ENCODE results near the gene CSNK2A2. TPM values are rescaled to one million over a fixed set of nuclear protein-coding genes. Genes with fewer than 3 reads are reported as not detected.

CSNK2A2 gene
- total and polyA plus RNA-seq, 9 of the 15 experiments (the other 6 are each of a cell fraction or from before 2014, with no cell fraction given), result 20.8 to 109 (median 44.7) TPM

GRCh38 chr16:58198803-58199411, 1.0 kb upstream of the CSNK2A2 start (continued):
- TF ChIP-seq CEBPZ (IDR thresholded peaks at IDR 0.05; ENCODE audit: borderline replicate concordance, low read depth, low read length) (no peak), EP400 (IDR thresholded peaks at IDR 0.05) (no peak), KLF16 (IDR thresholded peaks at IDR 0.05) (no peak), TARDBP (IDR thresholded peaks at IDR 0.05) (no peak), MIER1 (IDR thresholded peaks at IDR 0.05; ENCODE audit: low read depth) (no peak), BCOR (IDR thresholded peaks at IDR 0.05) (peak; percentile 95), ZNF695 (CRISPR knock-in tag; IDR thresholded peaks at IDR 0.05) (no peak), BCL6 (CRISPR knock-in tag; IDR thresholded peaks at IDR 0.05) (no peak), SMAD4 (CRISPR knock-in tag; conservative IDR thresholded peaks at IDR 0.05) (no peak), POLR2AphosphoS2 (IDR thresholded peaks at IDR 0.05; ENCODE audit: low read length) (no peak)
- TF ChIP-seq, protein P1, sequence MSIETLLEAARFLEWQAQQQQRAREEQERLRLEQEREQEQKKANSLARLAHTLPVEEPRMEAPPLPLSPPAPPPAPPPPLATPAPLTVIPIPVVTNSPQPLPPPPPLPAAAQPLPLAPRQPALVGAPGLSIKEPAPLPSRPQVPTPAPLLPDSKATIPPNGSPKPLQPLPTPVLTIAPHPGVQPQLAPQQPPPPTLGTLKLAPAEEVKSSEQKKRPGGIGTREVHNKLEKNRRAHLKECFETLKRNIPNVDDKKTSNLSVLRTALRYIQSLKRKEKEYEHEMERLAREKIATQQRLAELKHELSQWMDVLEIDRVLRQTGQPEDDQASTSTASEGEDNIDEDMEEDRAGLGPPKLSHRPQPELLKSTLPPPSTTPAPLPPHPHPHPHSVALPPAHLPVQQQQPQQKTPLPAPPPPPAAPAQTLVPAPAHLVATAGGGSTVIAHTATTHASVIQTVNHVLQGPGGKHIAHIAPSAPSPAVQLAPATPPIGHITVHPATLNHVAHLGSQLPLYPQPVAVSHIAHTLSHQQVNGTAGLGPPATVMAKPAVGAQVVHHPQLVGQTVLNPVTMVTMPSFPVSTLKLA (conservative IDR thresholded peaks at IDR 0.05), result no peak
- TF ChIP-seq, protein P2, sequence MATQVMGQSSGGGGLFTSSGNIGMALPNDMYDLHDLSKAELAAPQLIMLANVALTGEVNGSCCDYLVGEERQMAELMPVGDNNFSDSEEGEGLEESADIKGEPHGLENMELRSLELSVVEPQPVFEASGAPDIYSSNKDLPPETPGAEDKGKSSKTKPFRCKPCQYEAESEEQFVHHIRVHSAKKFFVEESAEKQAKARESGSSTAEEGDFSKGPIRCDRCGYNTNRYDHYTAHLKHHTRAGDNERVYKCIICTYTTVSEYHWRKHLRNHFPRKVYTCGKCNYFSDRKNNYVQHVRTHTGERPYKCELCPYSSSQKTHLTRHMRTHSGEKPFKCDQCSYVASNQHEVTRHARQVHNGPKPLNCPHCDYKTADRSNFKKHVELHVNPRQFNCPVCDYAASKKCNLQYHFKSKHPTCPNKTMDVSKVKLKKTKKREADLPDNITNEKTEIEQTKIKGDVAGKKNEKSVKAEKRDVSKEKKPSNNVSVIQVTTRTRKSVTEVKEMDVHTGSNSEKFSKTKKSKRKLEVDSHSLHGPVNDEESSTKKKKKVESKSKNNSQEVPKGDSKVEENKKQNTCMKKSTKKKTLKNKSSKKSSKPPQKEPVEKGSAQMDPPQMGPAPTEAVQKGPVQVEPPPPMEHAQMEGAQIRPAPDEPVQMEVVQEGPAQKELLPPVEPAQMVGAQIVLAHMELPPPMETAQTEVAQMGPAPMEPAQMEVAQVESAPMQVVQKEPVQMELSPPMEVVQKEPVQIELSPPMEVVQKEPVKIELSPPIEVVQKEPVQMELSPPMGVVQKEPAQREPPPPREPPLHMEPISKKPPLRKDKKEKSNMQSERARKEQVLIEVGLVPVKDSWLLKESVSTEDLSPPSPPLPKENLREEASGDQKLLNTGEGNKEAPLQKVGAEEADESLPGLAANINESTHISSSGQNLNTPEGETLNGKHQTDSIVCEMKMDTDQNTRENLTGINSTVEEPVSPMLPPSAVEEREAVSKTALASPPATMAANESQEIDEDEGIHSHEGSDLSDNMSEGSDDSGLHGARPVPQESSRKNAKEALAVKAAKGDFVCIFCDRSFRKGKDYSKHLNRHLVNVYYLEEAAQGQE (IDR thresholded peaks at IDR 0.05; ENCODE audit: borderline replicate concordance), result no peak
- TF ChIP-seq, protein P2 (CRISPR knock-in tag; IDR thresholded peaks at IDR 0.05; ENCODE audit: low read depth), result no peak
- TF ChIP-seq, protein P3, sequence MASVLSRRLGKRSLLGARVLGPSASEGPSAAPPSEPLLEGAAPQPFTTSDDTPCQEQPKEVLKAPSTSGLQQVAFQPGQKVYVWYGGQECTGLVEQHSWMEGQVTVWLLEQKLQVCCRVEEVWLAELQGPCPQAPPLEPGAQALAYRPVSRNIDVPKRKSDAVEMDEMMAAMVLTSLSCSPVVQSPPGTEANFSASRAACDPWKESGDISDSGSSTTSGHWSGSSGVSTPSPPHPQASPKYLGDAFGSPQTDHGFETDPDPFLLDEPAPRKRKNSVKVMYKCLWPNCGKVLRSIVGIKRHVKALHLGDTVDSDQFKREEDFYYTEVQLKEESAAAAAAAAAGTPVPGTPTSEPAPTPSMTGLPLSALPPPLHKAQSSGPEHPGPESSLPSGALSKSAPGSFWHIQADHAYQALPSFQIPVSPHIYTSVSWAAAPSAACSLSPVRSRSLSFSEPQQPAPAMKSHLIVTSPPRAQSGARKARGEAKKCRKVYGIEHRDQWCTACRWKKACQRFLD (CRISPR knock-in tag; IDR thresholded peaks at IDR 0.05), result no peak

All from K562 (cell line).